Panc1 (cell line): ENCODE measurements around the gene SF3A2. TPM values are rescaled to one million over a fixed set of nuclear protein-coding genes. Genes with fewer than 3 reads are reported as not detected.

Source experiments
- ATAC-seq: fragments of 200-7000 bp; cut with Tn5 transposase; 2 replicates; pipeline ENCODE4 v1.9.1; 2020; ENCODE audit warnings: mild to moderate bottlenecking, moderate library complexity
- Bru-seq: library from RNA; stranded (reverse); fragments of 400-500 nt; gene quantifications from one replicate; lab custom pipeline; 2021; lab: Mats Ljungman, UMichigan
- BruChase-seq, 2 experiments: library from RNA; stranded (reverse); fragments of 400-500 nt; gene quantifications; one replicate each; lab custom pipeline; 2021; lab: Mats Ljungman, UMichigan
- BruUV-seq: library from RNA; stranded (reverse); fragments of 400-500 nt; replicated peaks from 2 replicates; lab custom pipeline; 2021; lab: Mats Ljungman, UMichigan
- CTCF ChIA-PET: fragments of 300-600 bp; sonication (Branson Sonifier 250); formaldehyde crosslinking; loops from one replicate; lab custom pipeline; 2022; ENCODE audit warnings: antibody characterized with exemption; lab: Charles Lee
- POLR2A ChIA-PET: fragments of 300-600 bp; sonication (Branson Sonifier 250); formaldehyde crosslinking; loops from one replicate; lab custom pipeline; 2022; ENCODE audit warnings: antibody characterized with exemption; lab: Charles Lee
- DNase-seq: peaks from one replicate; pipeline ENCODE4 v3.0.0-alpha.2; 2010; ENCODE audit warnings: low read depth, low spot score
- H3K27ac ChIP-seq: 2 replicates; pipeline ENCODE4 v1.5.1; 2011; ENCODE audit warnings: mild to moderate bottlenecking, low read length, inconsistent platforms
- H3K27me3 ChIP-seq: fragments of 200-500 bp; sonication (Bioruptor generic); 2 replicates; pipeline ENCODE4 v1.6.0; 2014; ENCODE audit warnings: low read length, inconsistent platforms; ENCODE audit not compliant: control insufficient read depth, insufficient read depth
- H3K36me3 ChIP-seq: fragments of 200-500 bp; sonication (Bioruptor generic); 2 replicates; pipeline ENCODE4 v1.5.1; 2014; ENCODE audit warnings: inconsistent platforms, mild to moderate bottlenecking, low read length, moderate library complexity; ENCODE audit not compliant: control insufficient read depth, insufficient read depth
- H3K4me1 ChIP-seq: 2 replicates; pipeline ENCODE4 v1.5.1; 2011; ENCODE audit warnings: inconsistent platforms, mild to moderate bottlenecking, low read length, moderate library complexity; ENCODE audit not compliant: control insufficient read depth, insufficient read depth
- H3K4me3 ChIP-seq, 2 experiments: 2 replicates each; pipeline ENCODE4 v1.5.1; 2011 to 2012; ENCODE audit warnings: low read depth in 2 of 2, low read length in 2 of 2, mild to moderate bottlenecking in 2 of 2, inconsistent platforms in 1 of 2, moderate library complexity in 1 of 2
- H3K9me3 ChIP-seq: fragments of 200-500 bp; sonication (Bioruptor generic); 2 replicates; pipeline ENCODE4 v1.5.1; 2014; ENCODE audit warnings: low read depth, mild to moderate bottlenecking, inconsistent platforms, low read length, moderate library complexity; ENCODE audit not compliant: control insufficient read depth, insufficient read depth
- POLR2AphosphoS5 ChIP-seq: IDR thresholded peaks from 2 replicates; pipeline ENCODE4 v1.6.1; 2012; ENCODE audit warnings: mild to moderate bottlenecking, low read depth, low read length, moderate library complexity
- SIN3A ChIP-seq: IDR thresholded peaks from 2 replicates; pipeline ENCODE4 v1.6.1; 2012; ENCODE audit warnings: low read depth, mild to moderate bottlenecking, low read length, moderate library complexity, borderline replicate concordance; ENCODE audit not compliant: insufficient read depth
- TCF7L2 ChIP-seq: IDR thresholded peaks from 2 replicates; pipeline ENCODE4 v1.6.1; 2011; ENCODE audit warnings: mild to moderate bottlenecking, low read depth, low read length, inconsistent platforms
- in situ Hi-C: cut with HindIII; loops from 2 replicates; pipeline ENCODE4 v1.10.0; 2016; ENCODE audit warnings: low sequenced_read_pairs, low pct_unique_long_range_greater_than_20kb
- intact Hi-C: fragments of 100-400 bp; cut with micrococcal nuclease; formaldehyde crosslinking; loops from one replicate; pipeline ENCODE4 v1.10.0; 2022; ENCODE audit not compliant: unreplicated experiment
- long read RNA-seq: library from polyadenylated mRNA; unstranded; transcript quantifications from one replicate; pipeline ENCODE4 v2.0.0, GENCODE V29; 2021; ENCODE audit not compliant: unreplicated experiment
- polyA plus RNA-seq: library from polyadenylated mRNA; unstranded; fragments of >200 nt; gene quantifications from one replicate; pipeline ENCODE4 v1.2.1, GENCODE V29; 2012; ENCODE audit warnings: missing spikeins; ENCODE audit not compliant: insufficient read length
- total RNA-seq: library from RNA; stranded (reverse); gene quantifications from one replicate; pipeline ENCODE4 v1.2.1, GENCODE V29; 2021; ENCODE audit not compliant: unreplicated experiment
- TF ChIP-seq, protein P1 (sequence below), 2 experiments: IDR thresholded peaks; 2 replicates each; pipeline ENCODE4 v1.6.1; 2011 to 2012; ENCODE audit warnings: low read depth in 2 of 2, control low read depth in 1 of 2, low read length in 1 of 2, mild to moderate bottlenecking in 1 of 2, moderate library complexity in 1 of 2; ENCODE audit not compliant: insufficient read depth in 1 of 2
- TF ChIP-seq, protein P2 (sequence below): fragments of 450-650 bp; IDR thresholded peaks from 2 replicates; pipeline ENCODE4 v1.5.1; 2017; ENCODE audit warnings: mild to moderate bottlenecking

The SF3A2 gene, protein sequence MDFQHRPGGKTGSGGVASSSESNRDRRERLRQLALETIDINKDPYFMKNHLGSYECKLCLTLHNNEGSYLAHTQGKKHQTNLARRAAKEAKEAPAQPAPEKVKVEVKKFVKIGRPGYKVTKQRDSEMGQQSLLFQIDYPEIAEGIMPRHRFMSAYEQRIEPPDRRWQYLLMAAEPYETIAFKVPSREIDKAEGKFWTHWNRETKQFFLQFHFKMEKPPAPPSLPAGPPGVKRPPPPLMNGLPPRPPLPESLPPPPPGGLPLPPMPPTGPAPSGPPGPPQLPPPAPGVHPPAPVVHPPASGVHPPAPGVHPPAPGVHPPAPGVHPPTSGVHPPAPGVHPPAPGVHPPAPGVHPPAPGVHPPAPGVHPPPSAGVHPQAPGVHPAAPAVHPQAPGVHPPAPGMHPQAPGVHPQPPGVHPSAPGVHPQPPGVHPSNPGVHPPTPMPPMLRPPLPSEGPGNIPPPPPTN
- total RNA-seq (103 TPM), Bru-seq, nascent RNA (percentile 86 among the genes with signal in this experiment), BruChase-seq, experiment 1, labeled RNA remaining after a 2-hour chase (percentile 78 among the genes with signal in this experiment), BruChase-seq, experiment 2, labeled RNA remaining after a 6-hour chase (percentile 89 among the genes with signal in this experiment)
- polyA plus RNA-seq = 129 TPM
- long read RNA-seq, transcript SF3A2-201 (9 exons, 1,963 nt) = major isoform, 14 of 41 reads
- long read RNA-seq, partial matches to known transcripts = 19 of 41 reads
- long read RNA-seq, other reads (novel, unspliced or antisense) = 8 of 41 reads

- in situ Hi-C loops (no loop called here), intact Hi-C loops (loop anchor here (2.0 to 5.0 kb wide), 2 partner anchors 36 to 81 kb away; no protein-coding TSS in a partner anchor)
- ChIA-PET POLR2A (interaction anchor here (0.6 kb wide), 1 partner anchor 82 kb away, joined by 16 read pairs; no protein-coding TSS in a partner anchor), CTCF (interaction anchor here (1.4 kb wide), 1 partner anchor 80 kb away, joined by 3 read pairs; no protein-coding TSS in a partner anchor)
- Histone ChIP-seq H3K4me3 (peak within 1 kb of the TSS; percentile 75 to 83), H3K9me3 (no peaks in the 10 kb centered on the region), H3K4me1 (peaks cover 36% of the 10 kb centered on the region), H3K27me3 (no peaks in the 10 kb centered on the region), H3K36me3 (peaks cover 4% of the 10 kb centered on the region; the same call in 1 of the 2 replicates), H3K27ac (peak within 1 kb of the TSS; percentile 89)
- DNase-seq (peak; percentile 86), ATAC-seq (peak; percentile 78)
- BruUV-seq = no TSS peak
- TF ChIP-seq, protein P1, sequence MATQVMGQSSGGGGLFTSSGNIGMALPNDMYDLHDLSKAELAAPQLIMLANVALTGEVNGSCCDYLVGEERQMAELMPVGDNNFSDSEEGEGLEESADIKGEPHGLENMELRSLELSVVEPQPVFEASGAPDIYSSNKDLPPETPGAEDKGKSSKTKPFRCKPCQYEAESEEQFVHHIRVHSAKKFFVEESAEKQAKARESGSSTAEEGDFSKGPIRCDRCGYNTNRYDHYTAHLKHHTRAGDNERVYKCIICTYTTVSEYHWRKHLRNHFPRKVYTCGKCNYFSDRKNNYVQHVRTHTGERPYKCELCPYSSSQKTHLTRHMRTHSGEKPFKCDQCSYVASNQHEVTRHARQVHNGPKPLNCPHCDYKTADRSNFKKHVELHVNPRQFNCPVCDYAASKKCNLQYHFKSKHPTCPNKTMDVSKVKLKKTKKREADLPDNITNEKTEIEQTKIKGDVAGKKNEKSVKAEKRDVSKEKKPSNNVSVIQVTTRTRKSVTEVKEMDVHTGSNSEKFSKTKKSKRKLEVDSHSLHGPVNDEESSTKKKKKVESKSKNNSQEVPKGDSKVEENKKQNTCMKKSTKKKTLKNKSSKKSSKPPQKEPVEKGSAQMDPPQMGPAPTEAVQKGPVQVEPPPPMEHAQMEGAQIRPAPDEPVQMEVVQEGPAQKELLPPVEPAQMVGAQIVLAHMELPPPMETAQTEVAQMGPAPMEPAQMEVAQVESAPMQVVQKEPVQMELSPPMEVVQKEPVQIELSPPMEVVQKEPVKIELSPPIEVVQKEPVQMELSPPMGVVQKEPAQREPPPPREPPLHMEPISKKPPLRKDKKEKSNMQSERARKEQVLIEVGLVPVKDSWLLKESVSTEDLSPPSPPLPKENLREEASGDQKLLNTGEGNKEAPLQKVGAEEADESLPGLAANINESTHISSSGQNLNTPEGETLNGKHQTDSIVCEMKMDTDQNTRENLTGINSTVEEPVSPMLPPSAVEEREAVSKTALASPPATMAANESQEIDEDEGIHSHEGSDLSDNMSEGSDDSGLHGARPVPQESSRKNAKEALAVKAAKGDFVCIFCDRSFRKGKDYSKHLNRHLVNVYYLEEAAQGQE (IDR thresholded peaks at IDR 0.05; ENCODE audit: insufficient read depth in 1 of 2, low read depth in 2 of 2, low read length in 1 of 2) = no peak
- TF ChIP-seq TCF7L2 (no peak), POLR2AphosphoS5 (peak; percentile 71), SIN3A (0 out of 2 replicates have a peak, but pooled peaks have one; percentile 29)
- TF ChIP-seq, protein P2, sequence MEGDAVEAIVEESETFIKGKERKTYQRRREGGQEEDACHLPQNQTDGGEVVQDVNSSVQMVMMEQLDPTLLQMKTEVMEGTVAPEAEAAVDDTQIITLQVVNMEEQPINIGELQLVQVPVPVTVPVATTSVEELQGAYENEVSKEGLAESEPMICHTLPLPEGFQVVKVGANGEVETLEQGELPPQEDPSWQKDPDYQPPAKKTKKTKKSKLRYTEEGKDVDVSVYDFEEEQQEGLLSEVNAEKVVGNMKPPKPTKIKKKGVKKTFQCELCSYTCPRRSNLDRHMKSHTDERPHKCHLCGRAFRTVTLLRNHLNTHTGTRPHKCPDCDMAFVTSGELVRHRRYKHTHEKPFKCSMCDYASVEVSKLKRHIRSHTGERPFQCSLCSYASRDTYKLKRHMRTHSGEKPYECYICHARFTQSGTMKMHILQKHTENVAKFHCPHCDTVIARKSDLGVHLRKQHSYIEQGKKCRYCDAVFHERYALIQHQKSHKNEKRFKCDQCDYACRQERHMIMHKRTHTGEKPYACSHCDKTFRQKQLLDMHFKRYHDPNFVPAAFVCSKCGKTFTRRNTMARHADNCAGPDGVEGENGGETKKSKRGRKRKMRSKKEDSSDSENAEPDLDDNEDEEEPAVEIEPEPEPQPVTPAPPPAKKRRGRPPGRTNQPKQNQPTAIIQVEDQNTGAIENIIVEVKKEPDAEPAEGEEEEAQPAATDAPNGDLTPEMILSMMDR = peak; percentile 98
These were observed at the start of gene SF3A2, which contains the start of gene PLEKHJ1 for GRCh38 chr19:2236314-2237050. SF3A2 (plus strand) TSS chr19:2236824; CDS start chr19:2243419, 6,595 bp downstream. PLEKHJ1 (minus strand) TSS chr19:2236329; CDS start chr19:2236248, 81 bp downstream.

DNA sequence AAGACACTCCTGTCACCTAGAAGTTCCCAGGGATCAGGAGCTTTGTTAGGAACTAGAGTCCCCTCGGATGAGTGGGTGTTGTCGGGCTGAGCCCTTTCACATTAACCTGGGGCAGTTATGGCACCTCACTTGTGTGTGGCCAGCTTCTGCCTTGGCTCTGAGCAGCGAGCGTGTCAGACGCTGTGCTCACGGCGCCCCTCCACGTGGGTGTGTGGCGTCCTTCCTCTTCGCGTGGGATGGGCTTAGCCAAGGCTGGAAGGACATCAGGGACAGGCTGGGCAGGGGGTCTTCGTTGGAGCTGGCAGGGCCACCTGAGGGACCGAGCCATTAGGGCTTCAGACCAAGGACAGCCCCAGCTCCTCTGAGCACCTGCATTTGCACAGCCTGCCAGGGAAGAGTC, 49.5 kb upstream of the SF3A2 start:
- TF ChIP-seq, protein P1 (IDR thresholded peaks at IDR 0.05; ENCODE audit: insufficient read depth in 1 of 2, low read depth in 2 of 2, low read length in 1 of 2) = no peak
- TF ChIP-seq TCF7L2 (no peak), POLR2AphosphoS5 (no peak)
- POLR2A ChIA-PET = no interaction called here
- H3K27ac ChIP-seq = no peak overlapping the region

More for the DNA sequence above, 49.5 kb upstream of the SF3A2 start:
- in situ Hi-C loops (no loop called here), intact Hi-C loops (no loop called here)
- Histone ChIP-seq H3K4me1 (no peaks in the 10 kb centered on the region), H3K27me3 (no peaks in the 10 kb centered on the region), H3K9me3 (no peaks in the 10 kb centered on the region), H3K36me3 (no peaks in the 10 kb centered on the region; the same call in none of the 2 replicates), H3K4me3 (no peak overlapping the region)
- no TSS peak for BruUV-seq
- DNase-seq (no peak), ATAC-seq (no peak)
- CTCF ChIA-PET = no interaction called here
